GM19463 (cell line): ENCODE results near the gene SH2D6.
"Not testable (repeated sequence)": the region's sequence is repeated elsewhere in the genome, so short reads cannot be mapped to it uniquely, and the experiment has no call there.

Source experiments
- ATAC-seq: cut with Tn5 transposase; IDR thresholded peaks from one replicate; pipeline ENCODE4 v1.9.1; 2021; ENCODE audit warnings: mild to moderate bottlenecking, moderate library complexity; ENCODE audit not compliant: unreplicated experiment

SH2D6 gene

GRCh38 chr2:85397925-85398331 lies 20.6 kb upstream of the SH2D6 start:
- ATAC-seq: no peak

- no peak for ATAC-seq
These were observed 19.9 kb upstream of the SH2D6 start for GRCh38 chr2:85398426-85399182.

GRCh38 chr2:85399183-85399455 lies 19.4 kb upstream of the SH2D6 start:
- ATAC-seq: no peak

- ATAC-seq: no peak
These were observed 18.5 kb upstream of the SH2D6 start for GRCh38 chr2:85400023-85400422.

GRCh38 chr2:85400541-85401463 lies 17.7 kb upstream of the SH2D6 start:
- no peak for ATAC-seq

- ATAC-seq: no peak
These were observed 17.1 kb upstream of the SH2D6 start for GRCh38 chr2:85401464-85401805.

GRCh38 chr2:85401844-85402243 lies 16.7 kb upstream of the SH2D6 start:
- ATAC-seq: no peak

- peak; percentile 59 for ATAC-seq
These were observed 13.1 kb upstream of the SH2D6 start for GRCh38 chr2:85405201-85406059.

- ATAC-seq: peak; percentile 55
These were observed 8.5 kb upstream of the SH2D6 start, which contains the start of gene CAPG for GRCh38 chr2:85409845-85410583. Gene CAPG, minus strand, starts transcription at chr2:85410366. Its CDS starts 8,221 bp downstream, at chr2:85402145.

GRCh38 chr2:85410584-85411404 lies 7.7 kb upstream of the SH2D6 start:
- no peak for ATAC-seq

GRCh38 chr2:85411405-85411748 lies 7.1 kb upstream of the SH2D6 start:
- no peak for ATAC-seq

GRCh38 chr2:85413592-85414420 lies 4.7 kb upstream of the SH2D6 start:
- ATAC-seq: peak; percentile 27

- ATAC-seq: not testable (repeated sequence)
These were observed 4.1 kb upstream of the SH2D6 start for GRCh38 chr2:85414421-85414759.

GRCh38 chr2:85414761-85415553 lies 3.6 kb upstream of the SH2D6 start:
- no peak for ATAC-seq

GRCh38 chr2:85415980-85416650 lies 2.4 kb upstream of the SH2D6 start:
- no peak for ATAC-seq

- no peak for ATAC-seq
These were observed 628 bp downstream of the SH2D6 start for GRCh38 chr2:85419009-85419675.
